ENCODE data around the gene TBC1D17.

- no peak for TF ChIP-seq TCF7L2 (IDR thresholded peaks at IDR 0.05; ENCODE audit: low read depth, low read length)
- TF ChIP-seq ZNF777 (CRISPR knock-in tag; IDR thresholded peaks at IDR 0.05) = peak; percentile 51
- no peak for TF ChIP-seq CTCF (CRISPR knock-in tag; IDR thresholded peaks at IDR 0.05)
- TF ChIP-seq STAT5B (CRISPR knock-in tag; IDR thresholded peaks at IDR 0.05) = no peak
- TF ChIP-seq, protein P1, sequence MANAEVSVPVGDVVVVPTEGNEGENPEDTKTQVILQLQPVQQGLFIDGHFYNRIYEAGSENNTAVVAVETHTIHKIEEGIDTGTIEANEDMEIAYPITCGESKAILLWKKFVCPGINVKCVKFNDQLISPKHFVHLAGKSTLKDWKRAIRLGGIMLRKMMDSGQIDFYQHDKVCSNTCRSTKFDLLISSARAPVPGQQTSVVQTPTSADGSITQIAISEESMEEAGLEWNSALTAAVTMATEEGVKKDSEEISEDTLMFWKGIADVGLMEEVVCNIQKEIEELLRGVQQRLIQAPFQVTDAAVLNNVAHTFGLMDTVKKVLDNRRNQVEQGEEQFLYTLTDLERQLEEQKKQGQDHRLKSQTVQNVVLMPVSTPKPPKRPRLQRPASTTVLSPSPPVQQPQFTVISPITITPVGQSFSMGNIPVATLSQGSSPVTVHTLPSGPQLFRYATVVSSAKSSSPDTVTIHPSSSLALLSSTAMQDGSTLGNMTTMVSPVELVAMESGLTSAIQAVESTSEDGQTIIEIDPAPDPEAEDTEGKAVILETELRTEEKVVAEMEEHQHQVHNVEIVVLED (CRISPR knock-in tag; IDR thresholded peaks at IDR 0.05; ENCODE audit: borderline replicate concordance) = peak; percentile 74; the same call in 1 of the 2 replicates
- TF ChIP-seq KDM1A (CRISPR knock-in tag; IDR thresholded peaks at IDR 0.05) = peak; percentile 9; the same call in 1 of the 2 replicates
- no peak for TF ChIP-seq ZNF24 (IDR thresholded peaks at IDR 0.05)
- TF ChIP-seq ZNF737 (CRISPR knock-in tag; IDR thresholded peaks at IDR 0.05; ENCODE audit: borderline replicate concordance) = 0 out of 2 replicates have a peak, but pooled peaks have one; percentile 12
- peak; percentile 23; the same call in 1 of the 2 replicates for TF ChIP-seq ZMAT3 (CRISPR knock-in tag; conservative IDR thresholded peaks at IDR 0.05)
- no peak for TF ChIP-seq CHD4 (IDR thresholded peaks at IDR 0.05; ENCODE audit: borderline replicate concordance, low read length)
- TF ChIP-seq NFYB (CRISPR knock-in tag; IDR thresholded peaks at IDR 0.05) = peak; percentile 44; the same call in 1 of the 2 replicates
These were observed 52.3 kb downstream of the TBC1D17 start for GRCh38 chr19:49929611-49930482.
